OCI-LY1 (cell line): ENCODE measurements around the gene ASIC4.

Experiments
- EZH2 ChIP-seq: fragments of 200-600 bp; sonication (generic), shearing (Covaris generic); IDR thresholded peaks from 2 replicates; pipeline ENCODE4 v1.8.0; 2017; ENCODE audit warnings: borderline replicate concordance, mixed run types, mild to moderate bottlenecking, antibody characterized with exemption, low read length, moderate library complexity, mixed read lengths
- TF ChIP-seq, protein P1 (sequence below): fragments of 200-600 bp; sonication (generic), shearing (Covaris generic); IDR thresholded peaks from 2 replicates; pipeline ENCODE4 v1.5.1; 2017; ENCODE audit warnings: mild to moderate bottlenecking, antibody characterized with exemption, low read length, moderate library complexity, mixed read lengths

DNA sequence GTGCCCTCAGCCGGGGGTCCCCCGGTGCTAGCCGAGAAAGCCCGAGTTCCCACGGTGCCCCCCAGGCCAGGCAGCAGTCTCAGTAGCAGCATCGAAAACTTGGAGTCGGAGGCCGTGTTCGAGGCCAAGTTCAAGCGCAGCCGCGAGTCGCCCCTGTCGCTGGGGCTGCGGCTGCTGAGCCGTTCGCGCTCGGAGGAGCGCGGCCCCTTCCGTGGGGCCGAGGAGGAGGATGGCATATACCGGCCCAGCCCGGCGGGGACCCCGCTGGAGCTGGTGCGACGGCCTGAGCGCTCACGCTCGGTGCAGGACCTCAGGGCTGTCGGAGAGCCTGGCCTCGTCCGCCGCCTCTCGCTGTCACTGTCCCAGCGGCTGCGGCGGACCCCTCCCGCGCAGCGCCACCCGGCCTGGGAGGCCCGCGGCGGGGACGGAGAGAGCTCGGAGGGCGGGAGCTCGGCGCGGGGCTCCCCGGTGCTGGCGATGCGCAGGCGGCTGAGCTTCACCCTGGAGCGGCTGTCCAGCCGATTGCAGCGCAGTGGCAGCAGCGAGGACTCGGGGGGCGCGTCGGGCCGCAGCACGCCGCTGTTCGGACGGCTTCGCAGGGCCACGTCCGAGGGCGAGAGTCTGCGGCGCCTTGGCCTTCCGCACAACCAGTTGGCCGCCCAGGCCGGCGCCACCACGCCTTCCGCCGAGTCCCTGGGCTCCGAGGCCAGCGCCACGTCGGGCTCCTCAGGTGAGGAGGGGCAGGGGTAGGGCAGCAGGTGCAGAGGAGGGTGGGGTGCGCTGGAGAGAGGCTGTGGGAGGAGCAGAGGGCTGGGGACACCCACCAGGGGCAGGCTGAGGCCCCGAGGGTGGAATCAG, 29.7 kb upstream of the ASIC4 start:
- TF ChIP-seq, protein P1, sequence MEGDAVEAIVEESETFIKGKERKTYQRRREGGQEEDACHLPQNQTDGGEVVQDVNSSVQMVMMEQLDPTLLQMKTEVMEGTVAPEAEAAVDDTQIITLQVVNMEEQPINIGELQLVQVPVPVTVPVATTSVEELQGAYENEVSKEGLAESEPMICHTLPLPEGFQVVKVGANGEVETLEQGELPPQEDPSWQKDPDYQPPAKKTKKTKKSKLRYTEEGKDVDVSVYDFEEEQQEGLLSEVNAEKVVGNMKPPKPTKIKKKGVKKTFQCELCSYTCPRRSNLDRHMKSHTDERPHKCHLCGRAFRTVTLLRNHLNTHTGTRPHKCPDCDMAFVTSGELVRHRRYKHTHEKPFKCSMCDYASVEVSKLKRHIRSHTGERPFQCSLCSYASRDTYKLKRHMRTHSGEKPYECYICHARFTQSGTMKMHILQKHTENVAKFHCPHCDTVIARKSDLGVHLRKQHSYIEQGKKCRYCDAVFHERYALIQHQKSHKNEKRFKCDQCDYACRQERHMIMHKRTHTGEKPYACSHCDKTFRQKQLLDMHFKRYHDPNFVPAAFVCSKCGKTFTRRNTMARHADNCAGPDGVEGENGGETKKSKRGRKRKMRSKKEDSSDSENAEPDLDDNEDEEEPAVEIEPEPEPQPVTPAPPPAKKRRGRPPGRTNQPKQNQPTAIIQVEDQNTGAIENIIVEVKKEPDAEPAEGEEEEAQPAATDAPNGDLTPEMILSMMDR = no peak
- TF ChIP-seq EZH2 = no peak
